H1 (cell line): ENCODE results near the gene R3HCC1L. TPM values are rescaled to one million over a fixed set of nuclear protein-coding genes. Genes with fewer than 3 reads are reported as not detected.

ENCODE experiments used
- CTCF ChIA-PET: fragments of 300-600 bp; sonication (Branson Sonifier 250); formaldehyde crosslinking; loops from one replicate; lab custom pipeline; 2021; ENCODE audit not compliant: partially characterized antibody; lab: Charles Lee
- POLR2A ChIA-PET: fragments of 300-600 bp; sonication (Branson Sonifier 250); formaldehyde crosslinking; loops from one replicate; lab custom pipeline; 2021; ENCODE audit warnings: inconsistent platforms; ENCODE audit not compliant: partially characterized antibody; lab: Charles Lee
- DNase-seq, 2 experiments: peaks; one replicate each; pipeline versions ENCODE4 v3.0.0 to v3.0.0-alpha.2; 2010 to 2022; ENCODE audit warnings: low spot score in 2 of 2, low read depth in 1 of 2, mixed read lengths in 1 of 2
- FAIRE-seq: peaks from 2 replicates; lab custom pipeline; 2011; peaks lifted over from hg19 to GRCh38; lab: Jason Lieb, UNC
- H2AFZ ChIP-seq: 2 replicates; pipeline ENCODE4 v1.8.1; 2012; ENCODE audit warnings: low read length, inconsistent platforms
- H2AK5ac ChIP-seq: 2 replicates; pipeline ENCODE4 v1.6.1; 2013; ENCODE audit warnings: low read depth, low read length
- H2BK120ac ChIP-seq: replicated peaks from 2 replicates; pipeline ENCODE3; 2013; ENCODE audit warnings: low read depth, low read length, inconsistent platforms
- H2BK12ac ChIP-seq: 2 replicates; pipeline ENCODE4 v1.6.1; 2013; ENCODE audit warnings: low read depth, low read length
- H2BK15ac ChIP-seq: 2 replicates; pipeline ENCODE4 v1.6.1; 2013; ENCODE audit warnings: low read length
- H2BK20ac ChIP-seq: 2 replicates; pipeline ENCODE4 v1.6.1; 2013; ENCODE audit warnings: low read length
- H2BK5ac ChIP-seq: 2 replicates; pipeline ENCODE4 v1.6.1; 2013; ENCODE audit warnings: low read depth, low read length
- H3K14ac ChIP-seq: 2 replicates; pipeline ENCODE4 v1.6.1; 2013; ENCODE audit warnings: inconsistent platforms; ENCODE audit not compliant: insufficient read length
- H3K18ac ChIP-seq: 2 replicates; pipeline ENCODE4 v1.6.1; 2013; ENCODE audit warnings: low read length; ENCODE audit errors: extremely low read depth
- H3K23ac ChIP-seq: 2 replicates; pipeline ENCODE4 v1.6.1; 2013; ENCODE audit warnings: inconsistent platforms; ENCODE audit not compliant: insufficient read length
- H3K23me2 ChIP-seq: 2 replicates; pipeline ENCODE4 v1.6.1; 2013; ENCODE audit warnings: low read depth, low read length
- H3K27ac ChIP-seq: 2 replicates; pipeline ENCODE4 v1.6.1; 2011; ENCODE audit warnings: low read depth, low read length, inconsistent platforms
- H3K27me3 ChIP-seq, 4 experiments: replicated peaks in 1 of 4; 1 replicate in 1 of 4; 2 replicates in 3 of 4; pipeline versions ENCODE4 v1.6.1 to v1.8.1; 2011 to 2013; ENCODE audit warnings: low read length in 3 of 4, mild to moderate bottlenecking in 3 of 4, inconsistent platforms in 2 of 4, mixed read lengths in 2 of 4, moderate library complexity in 1 of 4; ENCODE audit not compliant: control insufficient read depth in 3 of 4, insufficient read depth in 3 of 4; ENCODE audit errors: extremely low read depth in 1 of 4
- H3K36me3 ChIP-seq, 4 experiments: 2 replicates each; pipeline versions ENCODE4 v1.6.1 to v1.8.1; 2011 to 2013; ENCODE audit warnings: mild to moderate bottlenecking in 4 of 4, low read length in 3 of 4, moderate library complexity in 2 of 4, control low read depth in 1 of 4, inconsistent platforms in 1 of 4; ENCODE audit not compliant: insufficient read depth in 4 of 4, control insufficient read depth in 2 of 4
- H3K4ac ChIP-seq: replicated peaks from 2 replicates; pipeline ENCODE3; 2013; ENCODE audit warnings: low read length, low read depth, mixed read lengths, inconsistent platforms; ENCODE audit not compliant: insufficient read length
- H3K4me1 ChIP-seq, 4 experiments: replicated peaks in 1 of 4; 1 replicate in 1 of 4; 2 replicates in 3 of 4; pipeline versions ENCODE4 v1.6.1 to v1.8.1; 2011 to 2013; ENCODE audit warnings: low read length in 3 of 4, inconsistent platforms in 2 of 4, mixed read lengths in 1 of 4; ENCODE audit not compliant: insufficient read depth in 4 of 4, control insufficient read depth in 3 of 4
- H3K4me2 ChIP-seq, 2 experiments: 2 replicates each; pipeline versions ENCODE4 v1.6.1 to v1.8.1; 2011 to 2013; ENCODE audit warnings: low read depth in 2 of 2, low read length in 2 of 2, control low read depth in 1 of 2, inconsistent platforms in 1 of 2, mild to moderate bottlenecking in 1 of 2; ENCODE audit not compliant: insufficient read depth in 1 of 2
- H3K4me3 ChIP-seq, 4 experiments: fragments of 200-600, 300-600 bp in 1 of 4; sonication (generic), shearing (Covaris generic), sonication (Bioruptor Twin) in 1 of 4; 2 replicates each; pipeline versions ENCODE4 v1.5.1 to v1.8.1; 2011 to 2016; ENCODE audit warnings: low read length in 4 of 4, low read depth in 3 of 4, control low read depth in 2 of 4, inconsistent platforms in 2 of 4, mild to moderate bottlenecking in 2 of 4, mixed read lengths in 1 of 4, moderate library complexity in 1 of 4; ENCODE audit not compliant: insufficient read depth in 2 of 4; ENCODE audit errors: extremely low read depth in 1 of 4
- H3K56ac ChIP-seq: replicated peaks from 2 replicates; pipeline ENCODE3; 2013; ENCODE audit warnings: low read depth, mild to moderate bottlenecking, mixed read lengths, low read length, inconsistent platforms; ENCODE audit not compliant: insufficient read length
- H3K79me1 ChIP-seq: 2 replicates; pipeline ENCODE4 v1.6.1; 2013; ENCODE audit warnings: low read depth, low read length, control low read depth
- H3K79me2 ChIP-seq, 2 experiments: 2 replicates each; pipeline versions ENCODE4 v1.6.1 to v1.8.1; 2012 to 2013; ENCODE audit warnings: low read length in 2 of 2, mild to moderate bottlenecking in 2 of 2, inconsistent platforms in 1 of 2; ENCODE audit not compliant: insufficient read depth in 2 of 2, control insufficient read depth in 1 of 2
- H3K9ac ChIP-seq, 4 experiments: replicated peaks in 1 of 4; 1 replicate in 1 of 4; 2 replicates in 3 of 4; pipeline versions ENCODE4 v1.6.1 to v1.8.1; 2011 to 2013; ENCODE audit warnings: low read depth in 3 of 4, low read length in 3 of 4, control low read depth in 2 of 4, mild to moderate bottlenecking in 2 of 4, moderate library complexity in 2 of 4, inconsistent platforms in 1 of 4; ENCODE audit errors: extremely low read depth in 1 of 4
- H3K9me3 ChIP-seq, 2 experiments: 2 replicates each; pipeline versions ENCODE4 v1.6.1 to v1.8.1; 2012 to 2013; ENCODE audit warnings: mild to moderate bottlenecking in 2 of 2, moderate library complexity in 2 of 2, control low read depth in 1 of 2, inconsistent platforms in 1 of 2, low read depth in 1 of 2, low read length in 1 of 2, mixed read lengths in 1 of 2; ENCODE audit not compliant: insufficient read depth in 2 of 2
- H4K20me1 ChIP-seq, 2 experiments: replicated peaks in 1 of 2; 2 replicates each; pipeline versions ENCODE3 to v1.8.1; 2011 to 2013; ENCODE audit warnings: inconsistent platforms in 2 of 2, low read length in 2 of 2, mild to moderate bottlenecking in 1 of 2; ENCODE audit not compliant: insufficient read depth in 2 of 2, control insufficient read depth in 1 of 2
- H4K5ac ChIP-seq: 2 replicates; pipeline ENCODE4 v1.6.1; 2013; ENCODE audit warnings: low read length, low read depth, mixed read lengths, inconsistent platforms; ENCODE audit not compliant: insufficient read length
- H4K8ac ChIP-seq: 2 replicates; pipeline ENCODE4 v1.8.0; 2013; ENCODE audit warnings: mild to moderate bottlenecking, moderate library complexity, low read length, inconsistent platforms; ENCODE audit not compliant: insufficient read depth; ENCODE audit errors: extremely low read depth
- H4K91ac ChIP-seq: replicated peaks from 2 replicates; pipeline ENCODE3; 2013; ENCODE audit warnings: low read length, mixed read lengths, inconsistent platforms; ENCODE audit not compliant: insufficient read length
- CHD1 ChIP-seq: IDR thresholded peaks from 2 replicates; pipeline ENCODE4 v1.6.1; 2012; ENCODE audit warnings: low read depth, low read length, improper control_type of control experiment
- MAFK ChIP-seq: IDR thresholded peaks from 2 replicates; pipeline ENCODE4 v1.6.1; 2012; ENCODE audit warnings: low read depth, mild to moderate bottlenecking, improper control_type of control experiment, low read length
- NRF1 ChIP-seq: IDR thresholded peaks from 2 replicates; pipeline ENCODE4 v1.6.1; 2011; ENCODE audit warnings: mild to moderate bottlenecking, low read depth, low read length, improper control_type of control experiment
- POU5F1 ChIP-seq: IDR thresholded peaks from 2 replicates; pipeline ENCODE4 v1.6.1; 2011; ENCODE audit warnings: low read depth, mild to moderate bottlenecking, low read length, moderate library complexity
- RBBP5 ChIP-seq: IDR thresholded peaks from 2 replicates; pipeline ENCODE4 v1.7.1; 2012; ENCODE audit warnings: low read depth, mild to moderate bottlenecking, inconsistent platforms, low read length, moderate library complexity, borderline replicate concordance
- SAP30 ChIP-seq: fragments of 300-600 bp; sonication (generic); IDR thresholded peaks from 2 replicates; pipeline ENCODE4 v1.7.1; 2012; ENCODE audit warnings: low read length, moderate library complexity, mild to moderate bottlenecking, inconsistent platforms; ENCODE audit not compliant: insufficient read depth, insufficient replicate concordance
- SP2 ChIP-seq: IDR thresholded peaks from 2 replicates; pipeline ENCODE4 v1.6.1; 2012; ENCODE audit warnings: mild to moderate bottlenecking, low read length, inconsistent platforms
- SRF ChIP-seq: IDR thresholded peaks from 2 replicates; pipeline ENCODE4 v1.6.1; 2011; ENCODE audit warnings: mild to moderate bottlenecking, low read depth, low read length, moderate library complexity
- WGBS, 2 experiments: shearing (Covaris generic) in 1 of 2; methylation state at CpG; one replicate each; pipeline versions ENCODE4 v1.1.6 to v1.1.7; 2013 to 2015; ENCODE audit warnings: low lambda C conversion rate in 2 of 2, mixed read lengths in 2 of 2, inconsistent platforms in 1 of 2, low coverage in 1 of 2, missing lambda C conversion rate in 1 of 2; ENCODE audit not compliant: insufficient replicate concordance in 2 of 2, insufficient coverage in 1 of 2, insufficient read length in 1 of 2; ENCODE audit errors: extremely low coverage in 1 of 2, missing lambda C conversion rate in 1 of 2; 5-methylcytosine and 5-hydroxymethylcytosine counted together
- polyA plus RNA-seq, 7 experiments: library from polyadenylated mRNA; depleted of rRNA in 3 of 7; stranded (reverse) in 5 of 7; unstranded in 2 of 7; fragments of >200 nt in 5 of 7; fragments of 200-250 nt in 2 of 7; gene quantifications; 1 replicate in 5 of 7; 2 replicates in 1 of 7; 4 replicates in 1 of 7; pipeline versions ENCODE4 v1.2.1 to v1.2.3, GENCODE V29; 2011 to 2013; ENCODE audit warnings: missing spikeins in 2 of 7, mixed read lengths in 2 of 7
- total RNA-seq: library from RNA; stranded (reverse); fragmentation: NEBNext Ultra II Directional; extraction: Animal tissue kit (Norgen Biotek cat#: 25700); gene quantifications from 2 replicates; pipeline ENCODE4 v1.2.1, GENCODE V29; 2021
- TF ChIP-seq, protein P1 (sequence below): IDR thresholded peaks from 2 replicates; pipeline ENCODE4 v1.6.1; 2012; ENCODE audit warnings: inconsistent platforms
- TF ChIP-seq, protein P2 (sequence below): IDR thresholded peaks from 2 replicates; pipeline ENCODE4 v1.6.1; 2011; ENCODE audit warnings: low read depth, mild to moderate bottlenecking, low read length; ENCODE audit not compliant: insufficient read depth
- TF ChIP-seq, protein P3 (sequence below): IDR thresholded peaks from 2 replicates; pipeline ENCODE4 v1.6.1; 2012; ENCODE audit warnings: low read length, inconsistent platforms

The R3HCC1L gene
- total and polyA plus RNA-seq, 2 of the 8 experiments (the other 6 are each of a cell fraction or from before 2014, with no cell fraction given) = 6.9 to 13.9 TPM

DNA sequence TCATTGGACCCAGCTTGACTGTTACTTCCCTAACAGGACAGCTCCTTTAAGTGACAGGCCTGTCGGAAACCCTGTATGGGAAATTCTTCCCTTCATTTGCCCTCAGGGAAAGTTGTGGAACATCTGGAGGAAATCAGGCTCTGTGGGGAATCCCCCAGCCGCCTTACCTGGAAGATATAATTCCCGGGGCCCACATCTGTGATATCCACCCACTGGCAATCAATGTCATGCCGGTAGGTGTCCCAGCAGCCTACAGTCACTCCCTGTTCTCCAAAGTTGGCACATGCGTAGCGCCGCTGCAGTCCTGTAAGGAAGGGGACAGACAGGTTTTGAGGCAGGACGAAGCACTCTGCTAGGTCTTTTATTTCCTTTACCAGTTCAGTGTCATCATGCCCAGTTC, 116.9 kb downstream of the R3HCC1L start:
- H3K9me3 ChIP-seq = no peaks in the 10 kb centered on the region
- DNase-seq (no peak), FAIRE-seq (no peak)
- no peak overlapping the region for H4K8ac ChIP-seq
- no peak overlapping the region for H3K4ac ChIP-seq
- no peaks in the 10 kb centered on the region for H4K20me1 ChIP-seq
- no peaks in the 10 kb centered on the region for H3K79me1 ChIP-seq
- no peaks in the 10 kb centered on the region for H3K79me2 ChIP-seq
- H4K5ac ChIP-seq = no peak overlapping the region
- H4K91ac ChIP-seq = no peak overlapping the region
- no peak overlapping the region for H2AFZ ChIP-seq
- H3K27me3 ChIP-seq = no peaks in the 10 kb centered on the region
- H3K23me2 ChIP-seq = no peaks in the 10 kb centered on the region
- H3K23ac ChIP-seq = no peak overlapping the region
- no peak overlapping the region for H3K56ac ChIP-seq
- no peak overlapping the region for H2BK15ac ChIP-seq
- POLR2A ChIA-PET = no interaction called here
- H3K4me1 ChIP-seq = peaks cover 0 to 5% (median under 1%) of the 10 kb centered on the region in 4 experiments; a peak in 3 of 7 replicates
- H2AK5ac ChIP-seq = no peak overlapping the region
- H3K4me2 ChIP-seq = no peak overlapping the region
- H2BK5ac ChIP-seq = no peak overlapping the region
- no peak overlapping the region for H2BK20ac ChIP-seq
- WGBS, 2 experiments = 88% methylated on average over 8 of the region's 8 CpGs; no CpG with 5 or more reads in 1 of the 2 experiments
- no peak overlapping the region for H3K18ac ChIP-seq
- no peak overlapping the region for H2BK12ac ChIP-seq
- H3K36me3 ChIP-seq = no peaks in the 10 kb centered on the region; a peak in 1 of 8 replicates
- no peak overlapping the region for H3K27ac ChIP-seq
- no peak overlapping the region for H3K4me3 ChIP-seq
- H3K9ac ChIP-seq = no peak overlapping the region
- CTCF ChIA-PET = interaction anchor here (0.8 to 3.6 kb wide), 4 partner anchors 9 to 80 kb away, joined by 3 to 15 read pairs (median 4); no protein-coding TSS in a partner anchor
- H3K14ac ChIP-seq = no peak overlapping the region
- H2BK120ac ChIP-seq = no peak overlapping the region
- no peak for TF ChIP-seq SAP30
- no peak for TF ChIP-seq RBBP5
- no peak for TF ChIP-seq POU5F1
- TF ChIP-seq SP2 = no peak
- no peak for TF ChIP-seq CHD1
- TF ChIP-seq, protein P1, sequence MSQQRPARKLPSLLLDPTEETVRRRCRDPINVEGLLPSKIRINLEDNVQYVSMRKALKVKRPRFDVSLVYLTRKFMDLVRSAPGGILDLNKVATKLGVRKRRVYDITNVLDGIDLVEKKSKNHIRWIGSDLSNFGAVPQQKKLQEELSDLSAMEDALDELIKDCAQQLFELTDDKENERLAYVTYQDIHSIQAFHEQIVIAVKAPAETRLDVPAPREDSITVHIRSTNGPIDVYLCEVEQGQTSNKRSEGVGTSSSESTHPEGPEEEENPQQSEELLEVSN = no peak
- TF ChIP-seq NRF1 = no peak
- TF ChIP-seq, protein P2, sequence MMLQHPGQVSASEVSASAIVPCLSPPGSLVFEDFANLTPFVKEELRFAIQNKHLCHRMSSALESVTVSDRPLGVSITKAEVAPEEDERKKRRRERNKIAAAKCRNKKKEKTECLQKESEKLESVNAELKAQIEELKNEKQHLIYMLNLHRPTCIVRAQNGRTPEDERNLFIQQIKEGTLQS = no peak
- no peak for TF ChIP-seq SRF
- TF ChIP-seq MAFK = no peak
- TF ChIP-seq, protein P3, sequence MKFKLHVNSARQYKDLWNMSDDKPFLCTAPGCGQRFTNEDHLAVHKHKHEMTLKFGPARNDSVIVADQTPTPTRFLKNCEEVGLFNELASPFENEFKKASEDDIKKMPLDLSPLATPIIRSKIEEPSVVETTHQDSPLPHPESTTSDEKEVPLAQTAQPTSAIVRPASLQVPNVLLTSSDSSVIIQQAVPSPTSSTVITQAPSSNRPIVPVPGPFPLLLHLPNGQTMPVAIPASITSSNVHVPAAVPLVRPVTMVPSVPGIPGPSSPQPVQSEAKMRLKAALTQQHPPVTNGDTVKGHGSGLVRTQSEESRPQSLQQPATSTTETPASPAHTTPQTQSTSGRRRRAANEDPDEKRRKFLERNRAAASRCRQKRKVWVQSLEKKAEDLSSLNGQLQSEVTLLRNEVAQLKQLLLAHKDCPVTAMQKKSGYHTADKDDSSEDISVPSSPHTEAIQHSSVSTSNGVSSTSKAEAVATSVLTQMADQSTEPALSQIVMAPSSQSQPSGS = no peak
